Breast epithelium (tissue), 3 donors: Measurements from ENCODE around the gene CENPS.

Source experiments
- CTCF ChIP-seq, 3 donors: fragments of 450-650 bp; IDR thresholded peaks; one replicate each; pipeline ENCODE4 v1.5.1; 2016 to 2017; ENCODE audit warnings: antibody characterized with exemption in 3 of 3, mild to moderate bottlenecking in 3 of 3, moderate library complexity in 3 of 3
- POLR2A ChIP-seq: fragments of 450-650 bp; IDR thresholded peaks from one replicate; pipeline ENCODE4 v1.6.1; 2016; ENCODE audit warnings: antibody characterized with exemption, mild to moderate bottlenecking, moderate library complexity

GRCh38 chr1:10450156-10450814, 20.1 kb downstream of the CENPS start:
- TF ChIP-seq CTCF (IDR thresholded peaks at IDR 0.05) (no peak), POLR2A (no peak)
